ENCODE measurements around the gene ELOVL5.

GRCh38 chr6:53258076-53258773, 90.5 kb downstream of the ELOVL5 start:
- no peak for TF ChIP-seq CTCF (IDR thresholded peaks at IDR 0.05; ENCODE audit: low read depth, low read length, missing input control)
- no peak for TF ChIP-seq EGR1 (IDR thresholded peaks at IDR 0.05; ENCODE audit: low read depth in 2 of 2)
- no peak for TF ChIP-seq GABPA (IDR thresholded peaks at IDR 0.05 in 1 of 2, conservative IDR thresholded peaks at IDR 0.05 in 1 of 2)
- no peak for TF ChIP-seq JUND (IDR thresholded peaks at IDR 0.05)
- TF ChIP-seq HNF4G (IDR thresholded peaks at IDR 0.05): no peak
- TF ChIP-seq, protein P1, sequence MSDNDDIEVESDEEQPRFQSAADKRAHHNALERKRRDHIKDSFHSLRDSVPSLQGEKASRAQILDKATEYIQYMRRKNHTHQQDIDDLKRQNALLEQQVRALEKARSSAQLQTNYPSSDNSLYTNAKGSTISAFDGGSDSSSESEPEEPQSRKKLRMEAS (IDR thresholded peaks at IDR 0.05): no peak
- TF ChIP-seq TAF1 (conservative IDR thresholded peaks at IDR 0.05): no peak
- no peak for TF ChIP-seq RAD21 (IDR thresholded peaks at IDR 0.05)
- no peak for TF ChIP-seq YY1 (IDR thresholded peaks at IDR 0.05)
- no peak for TF ChIP-seq REST (IDR thresholded peaks at IDR 0.05)
- no peak for TF ChIP-seq FOXA1 (IDR thresholded peaks at IDR 0.05)
